A549 (cell line): ENCODE results near the gene ALDH1A3. TPM values are rescaled to one million over a fixed set of nuclear protein-coding genes. Genes with fewer than 3 reads are reported as not detected.

Experiments
- ATAC-seq, 2 experiments: fragments of 200-7000 bp in 1 of 2; fragments of >200 bp in 1 of 2; cut with Nextera tagmentation in 1 of 2; cut with Tn5 transposase in 1 of 2; 3 replicates each; pipeline versions ENCODE4 v1.8.0 to v1.9.1; 2018 to 2020; ENCODE audit warnings: mild to moderate bottlenecking in 1 of 2, moderate library complexity in 1 of 2
- CTCF ChIA-PET: fragments of 300-600 bp; sonication (Branson Sonifier 250); formaldehyde crosslinking; extraction: SDS; loops from one replicate; lab custom pipeline; 2021; ENCODE audit warnings: antibody characterized with exemption, inconsistent platforms; lab: Yijun Ruan, JAX
- POLR2A ChIA-PET: fragments of 350-600 bp; formaldehyde crosslinking; extraction: SDS; loops from one replicate; lab custom pipeline; 2021; ENCODE audit warnings: antibody characterized with exemption, inconsistent platforms; lab: Yijun Ruan, JAX
- DNase-seq, 2 experiments: peaks; one replicate each; pipeline versions ENCODE4 v3.0.0 to v3.0.0-alpha.2; 2011 to 2016; ENCODE audit warnings: low read depth in 1 of 2, low spot score in 1 of 2
- FAIRE-seq: peaks from 2 replicates; lab custom pipeline; 2011; peaks lifted over from hg19 to GRCh38; lab: Jason Lieb, UNC
- H3K27ac ChIP-seq, 2 experiments: fragments of >200 bp; sonication (Bioruptor Twin); formaldehyde crosslinking; 3 replicates each; pipeline ENCODE4 v1.5.1; 2016 to 2017
- H3K4me1 ChIP-seq: fragments of >200 bp; sonication (Bioruptor Twin); formaldehyde crosslinking; 3 replicates; pipeline ENCODE4 v1.6.1; 2016
- H3K4me2 ChIP-seq: fragments of >200 bp; sonication (Bioruptor Twin); formaldehyde crosslinking; 3 replicates; pipeline ENCODE4 v1.6.1; 2016
- H3K4me3 ChIP-seq: fragments of >200 bp; sonication (Bioruptor Twin); formaldehyde crosslinking; 3 replicates; pipeline ENCODE4 v1.5.1; 2016
- H3K9me3 ChIP-seq: fragments of >200 bp; sonication (Bioruptor Twin); formaldehyde crosslinking; 3 replicates; pipeline ENCODE4 v1.6.1; 2016
- BCL3 ChIP-seq: fragments of >200 bp; sonication (Bioruptor Twin); formaldehyde crosslinking; IDR thresholded peaks from 3 replicates; pipeline ENCODE4 v1.6.1; 2016
- CBX8 ChIP-seq: fragments of 200-600 bp; sonication (generic); IDR thresholded peaks from 2 replicates; pipeline ENCODE4 v1.6.1; 2016
- CHD2 ChIP-seq: fragments of 150-350 bp; IDR thresholded peaks from 2 replicates; pipeline ENCODE4 v1.6.1; 2014; ENCODE audit warnings: low read length; ENCODE audit not compliant: partially characterized antibody
- ELK1 ChIP-seq: fragments of 150-350 bp; IDR thresholded peaks from 2 replicates; pipeline ENCODE4 v1.6.1; 2014; ENCODE audit warnings: low read depth, mild to moderate bottlenecking, low read length
- FOSL2 ChIP-seq, 2 experiments: fragments of 450-650 bp in 1 of 2; fragments of >200 bp in 1 of 2; sonication (Bioruptor Twin) in 1 of 2; formaldehyde crosslinking; IDR thresholded peaks; 2 replicates each; pipeline versions ENCODE4 v1.5.0 to v1.6.1; 2016 to 2020; ENCODE audit warnings: mild to moderate bottlenecking in 1 of 2, moderate library complexity in 1 of 2
- HEYL ChIP-seq: fragments of 250-450 bp; sonication (Bioruptor Pico); IDR thresholded peaks from 2 replicates; pipeline ENCODE4 v1.8.0; 2021; ENCODE audit warnings: mild to moderate bottlenecking, moderate library complexity
- HOXA7 ChIP-seq: fragments of 250-450 bp; sonication (Bioruptor Pico); IDR thresholded peaks from 2 replicates; pipeline ENCODE4 v1.5.0; 2020; ENCODE audit warnings: mild to moderate bottlenecking, moderate library complexity
- JUNB ChIP-seq: fragments of >200 bp; sonication (Bioruptor Twin); formaldehyde crosslinking; IDR thresholded peaks from 2 replicates; pipeline ENCODE4 v1.6.1; 2016
- KDM1A ChIP-seq: fragments of 200-600 bp; sonication (generic); IDR thresholded peaks from 2 replicates; pipeline ENCODE4 v1.6.1; 2016; ENCODE audit warnings: low read depth, mild to moderate bottlenecking
- KDM5A ChIP-seq: fragments of 200-600 bp; sonication (generic); IDR thresholded peaks from 2 replicates; pipeline ENCODE4 v1.6.1; 2016; ENCODE audit warnings: antibody characterized with exemption, mild to moderate bottlenecking
- NFE2L2 ChIP-seq: fragments of 150-350 bp; conservative IDR thresholded peaks from 2 replicates; pipeline ENCODE4 v1.6.1; 2014; ENCODE audit warnings: low read length
- NPAS2 ChIP-seq: fragments of 250-450 bp; sonication (Bioruptor Pico); IDR thresholded peaks from 2 replicates; pipeline ENCODE4 v1.8.0; 2022; ENCODE audit warnings: mild to moderate bottlenecking, moderate library complexity, borderline replicate concordance
- NR3C1 ChIP-seq: fragments of >200 bp; sonication (Bioruptor Twin); formaldehyde crosslinking; IDR thresholded peaks from 3 replicates; pipeline ENCODE4 v1.6.1; 2017
- POLR2A ChIP-seq: IDR thresholded peaks from 2 replicates; pipeline ENCODE4 v1.6.1; 2012; ENCODE audit warnings: mild to moderate bottlenecking, low read length
- POLR2AphosphoS2 ChIP-seq: conservative IDR thresholded peaks from 2 replicates; pipeline ENCODE4 v1.6.1; 2012; ENCODE audit warnings: low read length, improper control_type of control experiment, inconsistent platforms
- RAD21 ChIP-seq, 2 experiments: fragments of >200 bp in 1 of 2; sonication (Bioruptor Twin) in 1 of 2; formaldehyde crosslinking in 1 of 2; IDR thresholded peaks in 1 of 2; conservative IDR thresholded peaks in 1 of 2; 2 replicates in 1 of 2; 3 replicates in 1 of 2; pipeline ENCODE4 v1.6.1; 2012 to 2018; ENCODE audit warnings: inconsistent platforms in 1 of 2
- RARB ChIP-seq: fragments of 250-450 bp; sonication (Bioruptor Pico); IDR thresholded peaks from 2 replicates; pipeline ENCODE4 v1.8.0; 2021; ENCODE audit warnings: mild to moderate bottlenecking, moderate library complexity
- RCOR1 ChIP-seq: fragments of 150-350 bp; IDR thresholded peaks from 2 replicates; pipeline ENCODE4 v1.6.1; 2014; ENCODE audit warnings: antibody characterized with exemption, low read length, low read depth
- RFX5 ChIP-seq: fragments of 450-650 bp; IDR thresholded peaks from 2 replicates; pipeline ENCODE4 v1.7.1; 2014; ENCODE audit warnings: antibody characterized with exemption, mild to moderate bottlenecking, moderate library complexity
- SMC3 ChIP-seq: fragments of >200 bp; sonication (Bioruptor Twin); formaldehyde crosslinking; IDR thresholded peaks from 3 replicates; pipeline ENCODE4 v1.6.1; 2018; ENCODE audit warnings: inconsistent platforms
- TP53 ChIP-seq: fragments of 250-450 bp; sonication (Bioruptor Pico); IDR thresholded peaks from 2 replicates; pipeline ENCODE4 v1.5.0; 2021; ENCODE audit warnings: mild to moderate bottlenecking, moderate library complexity
- WGBS: methylation state at CpG from one replicate; pipeline ENCODE4 v1.1.6; 2017; ENCODE audit errors: missing lambda C conversion rate; 5-methylcytosine and 5-hydroxymethylcytosine counted together
- polyA plus RNA-seq, 4 experiments: library from polyadenylated mRNA; depleted of rRNA in 3 of 4; stranded (reverse); fragments of >200 nt; fragmentation: RNase III in 1 of 4; extraction: RNeasy Plus Mini Kit Qiagen cat#74134 plus additional on column Dnase treatment in 1 of 4; gene quantifications; 2 replicates in 3 of 4; 3 replicates in 1 of 4; pipeline ENCODE4 v1.2.3, GENCODE V29; 2011 to 2017
- TF ChIP-seq, protein P1 (sequence below): IDR thresholded peaks from 2 replicates; pipeline ENCODE4 v1.6.1; 2012; ENCODE audit warnings: low read depth, borderline replicate concordance
- TF ChIP-seq, protein P2 (sequence below): fragments of 450-650 bp; IDR thresholded peaks from 2 replicates; pipeline ENCODE4 v1.6.1; 2014; ENCODE audit warnings: antibody characterized with exemption
- TF ChIP-seq, protein P3 (sequence below): fragments of >200 bp; sonication (Bioruptor Twin); formaldehyde crosslinking; IDR thresholded peaks from 2 replicates; pipeline ENCODE4 v1.6.1; 2016

ALDH1A3 gene
- polyA plus RNA-seq, 2 of the 4 experiments (the other 2 are of a cell fraction): 11.5 to 11.9 TPM

- CTCF ChIA-PET: interaction anchor here (3.4 kb wide), 1 partner anchor 107 kb away, joined by 17 read pairs; no protein-coding TSS in a partner anchor
- Histone ChIP-seq H3K4me3 (no peak overlapping the region), H3K4me2 (no peak overlapping the region), H3K27ac (no peak overlapping the region), H3K4me1 (no peaks in the 10 kb centered on the region), H3K9me3 (no peaks in the 10 kb centered on the region)
- 90% methylated on average over 13 of the region's 13 CpGs for WGBS
- FAIRE-seq: no peak
- DNase-seq: no peak
- TF ChIP-seq SMC3: no peak
- no peak for TF ChIP-seq CBX8
- TF ChIP-seq, protein P1, sequence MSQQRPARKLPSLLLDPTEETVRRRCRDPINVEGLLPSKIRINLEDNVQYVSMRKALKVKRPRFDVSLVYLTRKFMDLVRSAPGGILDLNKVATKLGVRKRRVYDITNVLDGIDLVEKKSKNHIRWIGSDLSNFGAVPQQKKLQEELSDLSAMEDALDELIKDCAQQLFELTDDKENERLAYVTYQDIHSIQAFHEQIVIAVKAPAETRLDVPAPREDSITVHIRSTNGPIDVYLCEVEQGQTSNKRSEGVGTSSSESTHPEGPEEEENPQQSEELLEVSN: no peak
- TF ChIP-seq JUNB: no peak
- TF ChIP-seq NR3C1: no peak
- TF ChIP-seq NPAS2 (CRISPR knock-in tag): no peak
- no peak for TF ChIP-seq FOSL2 (IDR thresholded peaks at IDR 0.05)
- TF ChIP-seq FOSL2 (CRISPR knock-in tag; IDR thresholded peaks at IDR 0.05): no peak
- TF ChIP-seq KDM5A: no peak
- TF ChIP-seq CHD2: no peak
- no peak for TF ChIP-seq RFX5
- no peak for TF ChIP-seq RARB (CRISPR knock-in tag)
- no peak for TF ChIP-seq NFE2L2
- TF ChIP-seq, protein P2, sequence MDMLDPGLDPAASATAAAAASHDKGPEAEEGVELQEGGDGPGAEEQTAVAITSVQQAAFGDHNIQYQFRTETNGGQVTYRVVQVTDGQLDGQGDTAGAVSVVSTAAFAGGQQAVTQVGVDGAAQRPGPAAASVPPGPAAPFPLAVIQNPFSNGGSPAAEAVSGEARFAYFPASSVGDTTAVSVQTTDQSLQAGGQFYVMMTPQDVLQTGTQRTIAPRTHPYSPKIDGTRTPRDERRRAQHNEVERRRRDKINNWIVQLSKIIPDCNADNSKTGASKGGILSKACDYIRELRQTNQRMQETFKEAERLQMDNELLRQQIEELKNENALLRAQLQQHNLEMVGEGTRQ: no peak
- TF ChIP-seq, protein P3, sequence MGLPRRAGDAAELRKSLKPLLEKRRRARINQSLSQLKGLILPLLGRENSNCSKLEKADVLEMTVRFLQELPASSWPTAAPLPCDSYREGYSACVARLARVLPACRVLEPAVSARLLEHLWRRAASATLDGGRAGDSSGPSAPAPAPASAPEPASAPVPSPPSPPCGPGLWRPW: no peak
- POLR2A ChIA-PET: no interaction called here
- ATAC-seq: no peak
These were observed 20.6 kb downstream of the ALDH1A3 start for GRCh38 chr15:100900136-100900794.

GRCh38 chr15:100900795-100901169 is 21.2 kb downstream of the ALDH1A3 start:
- no peak overlapping the region for H3K4me3 ChIP-seq
- ATAC-seq: no peak
- 89% methylated on average over 9 of the region's 9 CpGs for WGBS
- no peak for FAIRE-seq
- no peak for DNase-seq
- no peaks in the 10 kb centered on the region for H3K4me1 ChIP-seq
- H3K4me2 ChIP-seq: no peak overlapping the region
- no peaks in the 10 kb centered on the region for H3K9me3 ChIP-seq
- ChIA-PET CTCF (interaction anchor here (1.2 to 8.3 kb wide), 5 partner anchors 16 to 115 kb away, joined by 5 to 69 read pairs (median 17); partner anchors contain the start of gene LRRK1), POLR2A (no interaction called here)
- no peak overlapping the region for H3K27ac ChIP-seq
- TF ChIP-seq CHD2: no peak
- TF ChIP-seq RAD21 (conservative IDR thresholded peaks at IDR 0.05 in 1 of 2, IDR thresholded peaks at IDR 0.05 in 1 of 2): no peak
- no peak for TF ChIP-seq RARB (CRISPR knock-in tag)
- no peak for TF ChIP-seq POLR2A

DNA sequence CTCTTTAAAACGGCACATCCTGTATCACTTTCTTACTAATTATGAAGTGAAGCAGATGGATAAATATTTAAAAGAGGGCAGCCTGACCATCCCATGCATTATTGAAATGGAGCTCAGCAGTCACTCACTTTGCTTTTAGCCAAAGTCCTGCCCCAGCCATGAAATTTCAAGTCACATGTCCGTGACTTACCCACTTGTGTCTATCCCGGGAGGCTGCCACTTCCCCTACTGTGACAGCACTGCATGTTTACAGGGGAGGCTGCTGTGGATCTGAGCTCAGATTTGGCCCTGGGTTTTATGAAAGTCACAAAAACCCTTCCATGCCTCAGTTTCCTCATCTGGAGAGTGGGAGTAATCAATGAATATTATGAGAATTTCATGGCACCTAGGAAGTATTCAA is 21.7 kb downstream of the ALDH1A3 start:
- H3K27ac ChIP-seq: no peak overlapping the region
- CTCF ChIA-PET: interaction anchor here (1.2 to 8.3 kb wide), 4 partner anchors 16 to 114 kb away, joined by 5 to 69 read pairs (median 17); partner anchors contain the start of gene LRRK1
- no peaks in the 10 kb centered on the region for H3K4me1 ChIP-seq

More for the DNA sequence above, 21.7 kb downstream of the ALDH1A3 start:
- no peak for FAIRE-seq
- 88% methylated on average over 3 of the region's 3 CpGs for WGBS
- H3K9me3 ChIP-seq: no peaks in the 10 kb centered on the region
- TF ChIP-seq, protein P3: no peak
- no peak for TF ChIP-seq JUNB
- TF ChIP-seq HOXA7: no peak
- TF ChIP-seq RCOR1: no peak
- no peak for TF ChIP-seq POLR2AphosphoS2
- TF ChIP-seq TP53: no peak
- TF ChIP-seq ELK1: no peak
- no peak for TF ChIP-seq BCL3
- no peak for TF ChIP-seq HEYL (CRISPR knock-in tag)
- TF ChIP-seq KDM1A: no peak
- POLR2A ChIA-PET: no interaction called here
- ATAC-seq: no peak
- no peak for DNase-seq
- no peak overlapping the region for H3K4me3 ChIP-seq
- no peak overlapping the region for H3K4me2 ChIP-seq
